Measurements from ENCODE around the gene TRPM2.

TRPM2 gene

GRCh38 chr21:44353191-44353970, at the start of gene TRPM2:
Gene TRPM2, plus strand, starts transcription at chr21:44353621. Its CDS starts 80 bp downstream, at chr21:44353701.
- no peak for DNase-seq (ENCODE audit: low read depth)

- no peak for DNase-seq (ENCODE audit: low read depth)
Observed at GRCh38 chr21:44304011-44304616, 49.3 kb upstream of the TRPM2 start.

GRCh38 chr21:44304877-44305293, 48.5 kb upstream of the TRPM2 start:
- DNase-seq (ENCODE audit: low read depth) = peak; percentile 49

GRCh38 chr21:44305691-44306090, 47.7 kb upstream of the TRPM2 start:
- DNase-seq (ENCODE audit: low read depth) = no peak

GRCh38 chr21:44306936-44307704, 46.3 kb upstream of the TRPM2 start:
- DNase-seq (ENCODE audit: low read depth) = no peak

DNA sequence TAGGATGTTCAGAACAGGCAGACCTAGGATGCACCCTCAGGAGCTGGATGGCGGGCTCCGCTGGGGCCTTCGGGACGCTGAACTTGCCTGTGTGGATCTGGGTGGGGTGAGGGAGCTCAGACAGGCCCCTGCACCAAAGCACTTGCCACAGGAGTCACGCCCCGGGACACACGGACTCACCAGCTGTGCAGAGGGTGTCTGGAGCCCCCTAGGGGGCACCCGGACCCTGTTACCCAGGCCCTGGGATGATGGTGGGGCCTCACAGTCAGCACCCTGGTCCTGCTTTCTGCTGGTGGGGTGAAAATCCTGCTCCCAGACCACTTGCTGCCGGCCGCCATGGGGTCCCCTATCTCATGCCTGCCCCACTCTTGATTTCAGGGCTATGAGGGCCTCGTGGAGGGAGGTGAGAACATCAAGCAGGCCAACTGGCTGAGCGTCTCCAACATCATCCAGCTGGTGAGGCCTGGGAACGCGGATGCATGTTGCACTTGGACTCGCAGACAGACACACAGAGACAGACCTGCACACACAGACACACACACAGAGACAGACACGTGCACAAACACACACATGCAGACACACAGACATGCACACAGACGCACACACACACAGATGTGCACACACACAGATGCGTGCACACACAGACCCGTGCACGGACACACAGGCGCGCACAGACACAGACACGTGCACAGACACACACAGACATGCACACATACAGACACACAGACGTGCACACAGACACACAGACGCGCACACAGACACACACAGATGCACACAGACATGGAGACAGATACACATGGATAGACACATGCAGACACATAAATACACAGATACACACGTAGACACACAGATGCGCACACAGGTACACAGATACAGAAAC, 42.6 kb upstream of the TRPM2 start:
- DNase-seq (ENCODE audit: low read depth) = no peak

DNA sequence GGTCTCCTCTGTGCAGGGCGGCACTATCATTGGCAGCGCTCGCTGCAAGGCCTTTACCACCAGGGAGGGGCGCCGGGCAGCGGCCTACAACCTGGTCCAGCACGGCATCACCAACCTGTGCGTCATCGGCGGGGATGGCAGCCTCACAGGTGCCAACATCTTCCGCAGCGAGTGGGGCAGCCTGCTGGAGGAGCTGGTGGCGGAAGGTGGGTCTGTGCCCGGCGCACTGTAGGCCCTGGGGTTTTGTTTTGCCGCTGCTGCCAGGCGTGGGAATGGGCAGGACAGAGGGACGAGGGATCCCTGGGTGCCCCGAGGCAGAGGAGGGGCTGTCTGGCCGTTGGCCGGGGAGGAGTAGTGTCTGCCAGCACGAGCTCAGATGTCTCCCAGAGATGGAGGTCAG, 41.3 kb upstream of the TRPM2 start:
- DNase-seq (ENCODE audit: low read depth) = no peak

GRCh38 chr21:44312716-44313115, 40.7 kb upstream of the TRPM2 start:
- DNase-seq (ENCODE audit: low read depth) = no peak

DNA sequence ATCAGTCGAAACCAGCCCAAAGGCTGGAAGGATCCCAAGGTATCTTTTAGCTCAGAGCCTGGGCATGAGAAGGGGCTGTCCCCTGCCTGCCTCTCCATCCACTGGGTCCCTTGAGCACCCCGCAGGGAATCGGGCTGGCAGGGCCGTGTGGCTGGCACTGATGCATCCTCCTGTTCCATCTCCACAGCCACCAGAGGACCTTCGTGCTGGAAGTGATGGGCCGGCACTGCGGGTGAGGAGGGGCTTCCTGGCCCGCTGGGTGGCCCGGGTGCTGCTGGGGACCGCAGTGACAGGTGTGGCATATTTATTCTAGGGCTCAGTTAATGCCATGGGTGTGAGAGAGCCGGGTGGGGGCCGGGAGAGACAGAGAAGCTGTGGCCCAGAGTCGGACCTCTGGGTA, 40.0 kb upstream of the TRPM2 start:
- DNase-seq (ENCODE audit: low read depth) = no peak

GRCh38 chr21:44314128-44314527, 39.3 kb upstream of the TRPM2 start:
- no peak for DNase-seq (ENCODE audit: low read depth)

GRCh38 chr21:44314561-44314960, 38.9 kb upstream of the TRPM2 start:
- DNase-seq (ENCODE audit: low read depth) = no peak

- DNase-seq (ENCODE audit: low read depth) = no peak
Observed at GRCh38 chr21:44315691-44316203, 37.7 kb upstream of the TRPM2 start.

DNA sequence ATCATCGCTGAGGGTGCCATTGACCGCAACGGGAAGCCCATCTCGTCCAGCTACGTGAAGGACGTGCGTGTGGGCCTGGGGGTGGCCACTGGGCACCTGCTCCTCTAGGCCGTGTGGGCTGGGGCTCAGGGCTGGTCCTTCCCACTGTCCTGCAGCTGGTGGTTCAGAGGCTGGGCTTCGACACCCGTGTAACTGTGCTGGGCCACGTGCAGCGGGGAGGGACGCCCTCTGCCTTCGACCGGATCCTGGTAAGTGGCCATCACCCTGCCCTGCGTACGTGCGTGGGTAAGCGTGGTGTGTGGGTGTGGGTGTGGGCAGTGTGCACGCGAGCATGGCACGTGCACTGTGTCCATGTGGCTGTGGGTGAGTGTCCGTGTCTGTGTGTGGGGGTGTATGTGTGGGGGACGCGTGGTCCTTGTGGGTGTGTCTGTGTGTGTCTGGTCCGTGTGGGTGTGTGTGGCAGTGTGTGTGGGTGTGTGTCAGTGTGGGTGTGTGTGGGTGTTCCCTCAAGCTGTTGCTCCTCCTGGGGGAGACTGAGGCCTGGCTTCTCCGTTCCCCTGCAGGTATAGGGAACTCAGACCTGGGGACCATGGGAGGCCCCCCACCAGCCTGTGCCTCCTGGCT, 37.0 kb upstream of the TRPM2 start:
- no peak for DNase-seq (ENCODE audit: low read depth)

GRCh38 chr21:44317241-44317782, 36.1 kb upstream of the TRPM2 start:
- no peak for DNase-seq (ENCODE audit: low read depth)

DNA sequence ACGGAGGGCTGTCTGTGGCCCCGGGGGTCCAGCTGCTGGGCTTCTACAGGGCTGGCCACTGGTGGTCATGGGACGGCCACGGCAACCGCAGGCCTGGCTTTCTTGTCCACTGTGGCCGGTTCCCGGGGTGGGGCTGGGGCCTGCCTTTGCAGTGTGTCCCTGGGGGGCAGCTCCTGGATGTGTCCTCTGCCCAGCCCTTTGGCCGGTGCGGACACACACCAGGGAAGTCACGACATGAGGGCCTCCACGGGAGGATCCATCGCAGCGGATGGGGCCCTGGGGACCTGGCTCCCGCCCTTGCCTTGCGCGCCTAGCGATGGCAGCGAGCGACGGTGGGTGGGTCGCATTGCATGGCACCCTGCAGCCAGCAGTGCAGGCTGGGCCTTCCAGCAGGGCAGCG, 35.5 kb upstream of the TRPM2 start:
- no peak for DNase-seq (ENCODE audit: low read depth)

- DNase-seq (ENCODE audit: low read depth) = no peak
Observed at GRCh38 chr21:44318489-44319285, 34.7 kb upstream of the TRPM2 start.

GRCh38 chr21:44319407-44320065, 33.9 kb upstream of the TRPM2 start:
- no peak for DNase-seq (ENCODE audit: low read depth)

GRCh38 chr21:44320847-44321246, 32.6 kb upstream of the TRPM2 start:
- DNase-seq (ENCODE audit: low read depth) = no peak

DNA sequence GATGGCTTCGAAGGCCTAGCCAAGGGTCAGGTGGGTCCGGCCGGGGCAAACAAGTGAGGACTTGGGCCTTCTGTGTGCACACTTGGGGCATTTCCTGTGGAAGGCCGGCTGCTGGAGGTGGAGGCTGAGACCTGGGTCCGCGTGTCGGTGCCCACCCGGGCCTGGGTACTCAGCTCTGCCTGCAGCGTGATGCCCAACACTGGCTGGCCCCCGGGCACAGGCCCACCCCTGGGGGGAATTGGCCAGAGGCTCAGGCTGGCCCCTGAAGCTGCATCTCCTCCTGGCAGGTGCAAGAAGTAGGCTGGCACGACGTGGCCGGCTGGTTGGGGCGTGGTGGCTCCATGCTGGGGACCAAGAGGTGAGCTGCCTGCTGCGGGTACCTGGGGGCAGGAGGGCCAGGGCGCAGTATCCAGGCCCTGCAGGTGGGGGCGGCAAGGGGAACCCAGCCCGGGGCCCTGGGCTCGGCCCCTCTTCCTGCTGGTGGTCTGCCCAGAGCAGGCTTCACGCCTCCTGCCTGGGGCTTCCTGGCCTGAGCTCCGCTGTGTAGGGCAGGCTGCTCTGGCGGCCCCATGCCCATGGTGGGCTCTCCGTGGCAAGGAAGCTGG, 31.5 kb upstream of the TRPM2 start:
- DNase-seq (ENCODE audit: low read depth) = no peak
